Heart left ventricle (tissue), 16 donors: ENCODE data around the gene CLPSL1. TPM values are rescaled to one million over a fixed set of nuclear protein-coding genes. Genes with fewer than 3 reads are reported as not detected.

Experiments
- ATAC-seq, 4 donors: fragments of 200-7000 bp; cut with Tn5 transposase; one replicate each; pipeline ENCODE4 v1.9.1; 2020 to 2022; ENCODE audit warnings: moderate library complexity in 4 of 4, mild to moderate bottlenecking in 3 of 4, moderate number of reproducible peaks in 1 of 4
- DNase-seq, 5 donors: peaks; one replicate each; pipeline ENCODE4 v3.0.0-alpha.2; 2020
- H3K27ac ChIP-seq, 12 donors: fragments of 200-600 bp; sonication (generic) in 4 of 12; one replicate each; pipeline versions ENCODE4 v1.5.0 to v1.8.0; 2016 to 2022; ENCODE audit warnings: mild to moderate bottlenecking in 2 of 12
- H3K27me3 ChIP-seq, 9 donors: fragments of 200-600 bp; sonication (generic) in 2 of 9; one replicate each; pipeline versions ENCODE4 v1.5.1 to v1.8.0; 2016 to 2022; ENCODE audit warnings: mild to moderate bottlenecking in 3 of 9
- H3K36me3 ChIP-seq, 9 donors: fragments of 200-600 bp; sonication (generic) in 2 of 9; one replicate each; pipeline versions ENCODE4 v1.5.0 to v1.8.0; 2018 to 2022; ENCODE audit warnings: mild to moderate bottlenecking in 2 of 9
- H3K4me1 ChIP-seq, 12 donors: fragments of 200-600 bp; sonication (generic) in 4 of 12; one replicate each; pipeline versions ENCODE4 v1.5.0 to v1.8.0; 2016 to 2022; ENCODE audit warnings: mild to moderate bottlenecking in 3 of 12
- H3K4me3 ChIP-seq, 12 donors: fragments of 200-600 bp; sonication (generic) in 4 of 12; one replicate each; pipeline versions ENCODE4 v1.5.0 to v1.8.0; 2017 to 2022; ENCODE audit warnings: mild to moderate bottlenecking in 9 of 12, moderate library complexity in 4 of 12
- H3K9me3 ChIP-seq, 12 donors: fragments of 200-600 bp; sonication (generic) in 4 of 12; one replicate each; pipeline versions ENCODE4 v1.5.0 to v1.8.0; 2016 to 2022; ENCODE audit warnings: mild to moderate bottlenecking in 1 of 12
- POLR2A ChIP-seq, 2 donors: fragments of 450-650 bp; IDR thresholded peaks; one replicate each; pipeline ENCODE4 v1.6.1; 2017; ENCODE audit warnings: antibody characterized with exemption in 2 of 2, mild to moderate bottlenecking in 2 of 2, moderate library complexity in 2 of 2
- WGBS, 4 donors: extraction: QIAGEN DNeasy Blood & Tissue Kit in 2 of 4; methylation state at CpG; one replicate each; pipeline versions ENCODE4 v1.1.5 to v1.1.7; 2013 to 2018; 5-methylcytosine and 5-hydroxymethylcytosine counted together
- intact Hi-C, 10 donors: fragments of 100-400 bp; cut with DNase I; formaldehyde crosslinking; loops; one replicate each; pipeline versions ENCODE4 v1.11.1 to v1.14.2; 2022
- polyA plus RNA-seq, 2 donors: library from polyadenylated mRNA; stranded (reverse); fragments of 200-250 nt; gene quantifications; one replicate each; pipeline ENCODE4 v1.2.3, GENCODE V29; 2013
- total RNA-seq, 9 donors: library from RNA; depleted of rRNA in 2 of 9; stranded (reverse); fragments of >200 nt in 2 of 9; fragmentation: NEBNext Ultra II Directional in 3 of 9; extraction: Animal tissue kit (Norgen Biotek cat#: 25700) in 3 of 9; gene quantifications; one replicate each; pipeline versions ENCODE4 v1.1.0 to v1.2.4, GENCODE V29; 2016 to 2023
- TF ChIP-seq, protein P1 (sequence below), 12 donors: fragments of 200-600 bp; sonication (generic) in 4 of 12; IDR thresholded peaks; one replicate each; pipeline versions ENCODE4 v1.5.0 to v1.8.0; 2018 to 2022; ENCODE audit warnings: antibody characterized with exemption in 12 of 12, mild to moderate bottlenecking in 5 of 12
- donor health status: ischemic (EF 13 %, LVEDD 7.1; RV severe dilation, severe dysfunction).
- donor health status: healthy with polysubstance abuse.
- donor health status: DM: no; HTN: yes; CAD: no.
- donor health status: DM: no; HTN: no; CAD: no.
- donor health status: ischemic (EF 25% LVEDD 6.9; RV normal size, moderate dysfunction).
- donor health status: ischemic (EF 25% LVEDD 5.7; RV mildly dilated, moderate dysfunction).
- donor health status: healthy.
- donor health status: DM: yes; HTN: yes; CAD: no.
- donor health status: ischemic (EF 35%, LVEDD 5.7; RV mildly dilated, moderate dysfunction).
- donor health status: nonischemic (EF 11% LVEDD 7.7; RV severe dilation, severe dysfunction).
- donor health status: DM: yes; HTN: yes; CAD: no.
- donor health status: PGD.
- donor health status: ischemic (EF 29% LVEDD 5.4; RV normal size, mild dysfunction).
- donor health status: nonischemic (EF 23%, LVEDD 6.1; RV moderate dilation, normal function).

Gene CLPSL1
- total and polyA plus RNA-seq, 11 donors, result not detected

DNA sequence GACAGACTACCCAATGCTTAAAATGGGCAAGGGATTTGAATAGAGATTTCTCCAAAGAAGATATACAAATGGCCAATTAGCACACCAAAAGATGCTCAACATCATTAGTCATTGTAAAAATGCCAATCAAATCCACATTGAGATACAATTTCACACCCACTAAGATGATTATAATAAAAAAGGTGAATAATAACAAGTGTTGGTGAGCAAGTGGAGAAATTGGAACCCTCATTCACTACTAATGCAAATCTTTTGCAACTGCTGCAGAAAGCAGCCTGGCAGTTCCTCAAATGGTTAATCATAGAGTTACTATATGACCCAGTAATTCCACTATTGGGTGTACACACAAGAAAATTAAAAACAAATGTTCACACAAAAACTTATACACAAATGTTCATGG, 36.7 kb downstream of the CLPSL1 start:
- intact Hi-C loops, result no loop called here
- Histone ChIP-seq H3K4me1 (no peaks in the 10 kb centered on the region), H3K4me3 (no peak overlapping the region), H3K27ac (no peak overlapping the region), H3K27me3 (peaks cover 0 to 8% (median 0%) of the 10 kb centered on the region in 9 donors), H3K36me3 (no peaks in the 10 kb centered on the region), H3K9me3 (peaks cover 0 to 21% (median 14%) of the 10 kb centered on the region in 12 donors)
- DNase-seq (no peak), ATAC-seq (no peak)
- TF ChIP-seq, protein P1, sequence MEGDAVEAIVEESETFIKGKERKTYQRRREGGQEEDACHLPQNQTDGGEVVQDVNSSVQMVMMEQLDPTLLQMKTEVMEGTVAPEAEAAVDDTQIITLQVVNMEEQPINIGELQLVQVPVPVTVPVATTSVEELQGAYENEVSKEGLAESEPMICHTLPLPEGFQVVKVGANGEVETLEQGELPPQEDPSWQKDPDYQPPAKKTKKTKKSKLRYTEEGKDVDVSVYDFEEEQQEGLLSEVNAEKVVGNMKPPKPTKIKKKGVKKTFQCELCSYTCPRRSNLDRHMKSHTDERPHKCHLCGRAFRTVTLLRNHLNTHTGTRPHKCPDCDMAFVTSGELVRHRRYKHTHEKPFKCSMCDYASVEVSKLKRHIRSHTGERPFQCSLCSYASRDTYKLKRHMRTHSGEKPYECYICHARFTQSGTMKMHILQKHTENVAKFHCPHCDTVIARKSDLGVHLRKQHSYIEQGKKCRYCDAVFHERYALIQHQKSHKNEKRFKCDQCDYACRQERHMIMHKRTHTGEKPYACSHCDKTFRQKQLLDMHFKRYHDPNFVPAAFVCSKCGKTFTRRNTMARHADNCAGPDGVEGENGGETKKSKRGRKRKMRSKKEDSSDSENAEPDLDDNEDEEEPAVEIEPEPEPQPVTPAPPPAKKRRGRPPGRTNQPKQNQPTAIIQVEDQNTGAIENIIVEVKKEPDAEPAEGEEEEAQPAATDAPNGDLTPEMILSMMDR (IDR thresholded peaks at IDR 0.05), result no peak
- no peak for TF ChIP-seq POLR2A (IDR thresholded peaks at IDR 0.05)

DNA sequence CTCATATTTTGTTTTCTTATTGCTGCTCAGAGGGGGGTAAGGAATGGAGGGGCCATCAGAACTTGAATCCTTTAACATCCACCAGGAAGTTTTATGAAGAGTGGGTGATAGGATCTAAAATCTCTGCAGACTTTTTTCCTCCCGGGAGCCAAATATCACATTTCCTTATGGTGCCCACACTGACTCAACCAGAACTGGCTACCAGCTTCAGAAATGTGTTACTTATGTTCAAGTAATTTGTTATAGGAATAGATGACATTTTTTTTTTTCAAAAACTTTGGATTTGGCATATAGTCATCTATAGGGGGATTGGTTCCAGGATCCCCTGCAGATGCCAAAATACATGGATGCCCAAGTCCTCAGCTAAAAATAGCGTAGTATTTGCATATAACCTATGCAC, 42.8 kb downstream of the CLPSL1 start:
- Histone ChIP-seq H3K4me1 (no peaks in the 10 kb centered on the region), H3K27ac (no peak overlapping the region), H3K9me3 (no peaks in the 10 kb centered on the region), H3K27me3 (peaks cover 0 to 6% (median 0%) of the 10 kb centered on the region in 9 donors), H3K36me3 (no peaks in the 10 kb centered on the region), H3K4me3 (no peak overlapping the region)
- intact Hi-C loops, result no loop called here
- TF ChIP-seq POLR2A (IDR thresholded peaks at IDR 0.05), result no peak
- TF ChIP-seq, protein P1 (IDR thresholded peaks at IDR 0.05), result no peak
- DNase-seq, result no peak
- WGBS, 4 donors, result 90 to 94% (median 91%) methylated on average over 2 of the region's 2 CpGs
- ATAC-seq, result no peak

DNA sequence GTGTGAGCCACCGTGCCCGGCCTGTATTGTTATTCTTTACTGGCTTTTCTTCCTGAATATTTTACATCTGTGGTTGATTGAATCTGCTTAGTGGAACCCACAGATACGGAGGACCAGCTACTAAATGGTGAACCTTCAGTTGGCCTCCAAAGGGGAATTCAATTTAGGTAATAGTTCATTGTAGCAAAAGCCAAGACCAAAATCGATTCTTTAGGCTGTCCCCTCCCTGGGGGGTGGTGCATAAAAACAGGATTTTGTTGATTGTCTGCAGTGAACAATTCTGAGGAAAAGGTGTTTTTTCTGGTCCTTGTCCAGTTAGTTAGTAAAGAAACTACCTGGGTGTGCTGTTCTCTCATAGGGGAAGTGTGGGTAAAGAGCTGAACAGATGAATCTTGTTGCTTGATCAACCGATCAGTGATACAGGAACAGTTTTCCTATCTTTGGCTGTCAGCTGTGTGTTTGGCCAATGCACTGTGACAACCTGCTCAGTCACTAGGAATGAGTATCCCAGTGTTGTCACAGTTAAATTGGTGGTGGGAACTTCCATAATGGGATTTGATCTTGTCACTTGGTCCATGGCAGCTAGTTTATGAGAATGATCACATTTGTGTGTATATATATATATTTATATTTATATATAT, 43.9 kb downstream of the CLPSL1 start:
- Histone ChIP-seq H3K27me3 (peaks cover 0 to 6% (median 0%) of the 10 kb centered on the region in 9 donors), H3K9me3 (no peaks in the 10 kb centered on the region), H3K4me3 (no peak overlapping the region), H3K27ac (no peak overlapping the region), H3K4me1 (no peaks in the 10 kb centered on the region), H3K36me3 (no peaks in the 10 kb centered on the region)
- DNase-seq, result no peak
- intact Hi-C loops, result no loop called here
- ATAC-seq, result no peak
- WGBS, 4 donors, result 79 to 85% (median 82%) methylated on average over 5 of the region's 5 CpGs
- TF ChIP-seq POLR2A (IDR thresholded peaks at IDR 0.05), result no peak
- TF ChIP-seq, protein P1 (IDR thresholded peaks at IDR 0.05), result no peak

DNA sequence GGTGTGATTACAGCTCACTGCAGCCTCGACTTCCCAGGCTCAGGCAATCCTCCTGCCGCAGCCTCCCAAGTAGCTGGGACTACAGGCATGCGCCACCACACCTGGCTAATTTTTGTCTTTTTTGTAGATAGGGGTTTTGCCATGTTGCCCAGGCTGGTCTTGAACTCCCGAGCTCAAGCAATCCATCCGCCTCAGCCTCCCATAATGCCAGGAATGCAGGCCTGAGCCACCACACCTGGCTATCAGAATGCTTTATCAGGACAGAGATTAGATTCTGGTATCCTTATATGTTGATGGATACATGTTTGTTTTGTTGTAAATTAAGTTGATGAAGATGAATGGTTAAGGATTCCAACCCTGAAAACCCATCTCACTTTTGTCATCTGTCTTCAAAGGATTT, 48.5 kb downstream of the CLPSL1 start:
- Histone ChIP-seq H3K4me1 (no peaks in the 10 kb centered on the region), H3K27me3 (peaks cover 0 to 6% (median 0%) of the 10 kb centered on the region in 9 donors), H3K27ac (no peak overlapping the region), H3K4me3 (no peak overlapping the region), H3K9me3 (no peaks in the 10 kb centered on the region), H3K36me3 (peaks cover 0 to 16% (median 9%) of the 10 kb centered on the region in 9 donors)
- no peak for ATAC-seq
- DNase-seq, result no peak
- intact Hi-C loops, result no loop called here
- 92 to 95% (median 92%) methylated on average over 5 of the region's 5 CpGs for WGBS, 4 donors
- TF ChIP-seq POLR2A (IDR thresholded peaks at IDR 0.05), result no peak
- TF ChIP-seq, protein P1 (IDR thresholded peaks at IDR 0.05), result no peak
